Measurements from ENCODE around the gene DGCR2. TPM values are rescaled to one million over a fixed set of nuclear protein-coding genes. Genes with fewer than 3 reads are reported as not detected.

Gene DGCR2
- total and polyA plus RNA-seq, 2 experiments from 2014 or later, result 18.5 to 83.0 TPM

DNA sequence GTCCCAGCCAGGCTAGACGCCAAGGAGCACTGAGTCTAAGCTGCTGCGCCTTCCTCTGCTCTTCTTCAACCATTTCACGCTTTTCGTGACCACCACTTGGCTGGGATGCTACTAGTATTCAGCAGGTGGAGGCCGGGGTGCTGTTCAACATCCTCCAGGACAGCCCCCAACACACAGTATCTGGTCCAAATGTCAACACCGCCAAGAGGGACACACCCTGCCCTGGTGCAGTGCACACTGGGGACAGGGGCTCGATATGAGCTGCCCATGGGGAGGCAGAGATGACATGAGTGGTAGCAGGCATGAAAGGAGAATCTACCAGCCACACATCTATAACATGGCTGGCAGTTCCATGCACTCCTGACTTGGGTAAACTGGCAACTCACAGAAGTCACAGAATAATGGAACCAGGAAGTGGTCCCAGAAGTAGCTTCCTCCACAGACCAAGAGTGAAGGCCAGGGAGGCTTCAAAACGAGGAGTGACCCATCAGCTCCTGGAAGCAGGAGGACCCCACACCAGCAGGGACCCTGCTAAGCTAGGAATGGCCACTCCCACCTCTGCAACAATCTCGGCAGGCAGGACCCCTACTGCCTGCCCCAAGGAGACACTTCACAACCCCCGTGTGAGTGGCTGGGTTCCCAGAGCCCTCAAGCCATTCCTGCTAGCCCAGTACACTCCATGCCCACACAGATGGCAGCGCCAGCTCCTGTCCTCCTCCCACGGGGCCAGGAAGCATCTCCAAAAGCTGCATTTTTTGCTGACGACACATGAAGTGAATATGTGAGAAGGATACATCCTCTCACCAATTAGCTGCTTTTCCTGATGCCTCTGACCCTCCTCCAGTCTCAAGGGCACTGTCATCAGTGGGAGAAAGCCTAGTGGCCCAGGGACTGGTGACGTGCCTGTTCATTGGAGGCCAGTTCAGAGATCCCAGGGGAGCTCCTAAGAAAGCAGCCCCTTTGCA, 78.8 kb downstream of the DGCR2 start:
- Mint-ChIP-seq H3K27ac (no peak overlapping the region), H3K4me3 (no peak overlapping the region), H3K9me3 (no peaks in the 10 kb centered on the region), H3K4me1 (no peaks in the 10 kb centered on the region), H3K36me3 (ENCODE audit: low read depth) (peaks cover 37% of the 10 kb centered on the region), H3K27me3 (ENCODE audit: insufficient read depth, low read depth, poor library complexity) (peaks cover 5% of the 10 kb centered on the region)
- Histone ChIP-seq H3K36me3 (ENCODE audit: insufficient read depth) (peaks cover 20% of the 10 kb centered on the region), H3K27ac (ENCODE audit: low read depth) (no peak overlapping the region), H3K4me1 (ENCODE audit: insufficient read depth) (no peaks in the 10 kb centered on the region), H3K4me2 (no peak overlapping the region), H3K79me2 (replicated peaks; ENCODE audit: insufficient read depth) (no peaks in the 10 kb centered on the region), H4K20me1 (replicated peaks; ENCODE audit: insufficient read depth) (peaks cover 5% of the 10 kb centered on the region; the same call in 1 of the 2 replicates), H3F3A (replicated peaks; ENCODE audit: low read depth) (no peaks in the 10 kb centered on the region), H3K27me3 (ENCODE audit: insufficient read depth) (no peaks in the 10 kb centered on the region), H2AFZ (no peak overlapping the region), H3K4me3 (no peak overlapping the region), H3K9me2 (ENCODE audit: insufficient read depth) (no peaks in the 10 kb centered on the region)
- no peak for DNase-seq (ENCODE audit: low spot score)
- TF ChIP-seq, protein P1, sequence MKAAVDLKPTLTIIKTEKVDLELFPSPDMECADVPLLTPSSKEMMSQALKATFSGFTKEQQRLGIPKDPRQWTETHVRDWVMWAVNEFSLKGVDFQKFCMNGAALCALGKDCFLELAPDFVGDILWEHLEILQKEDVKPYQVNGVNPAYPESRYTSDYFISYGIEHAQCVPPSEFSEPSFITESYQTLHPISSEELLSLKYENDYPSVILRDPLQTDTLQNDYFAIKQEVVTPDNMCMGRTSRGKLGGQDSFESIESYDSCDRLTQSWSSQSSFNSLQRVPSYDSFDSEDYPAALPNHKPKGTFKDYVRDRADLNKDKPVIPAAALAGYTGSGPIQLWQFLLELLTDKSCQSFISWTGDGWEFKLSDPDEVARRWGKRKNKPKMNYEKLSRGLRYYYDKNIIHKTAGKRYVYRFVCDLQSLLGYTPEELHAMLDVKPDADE (IDR thresholded peaks at IDR 0.05), result no peak
- TF ChIP-seq STAT1 (IDR thresholded peaks at IDR 0.05; ENCODE audit: unreplicated experiment) (no peak), ZNF331 (CRISPR knock-in tag; IDR thresholded peaks at IDR 0.05; ENCODE audit: low read depth) (no peak), EZH2 (IDR thresholded peaks at IDR 0.05; ENCODE audit: low read depth, unreplicated experiment) (no peak), JUNB (IDR thresholded peaks at IDR 0.05; ENCODE audit: unreplicated experiment) (no peak), CREB1 (CRISPR knock-in tag; IDR thresholded peaks at IDR 0.05; ENCODE audit: low read depth) (no peak), POLR2AphosphoS5 (IDR thresholded peaks at IDR 0.05; ENCODE audit: low read depth) (no peak), EZH2phosphoT487 (IDR thresholded peaks at IDR 0.05; ENCODE audit: unreplicated experiment) (no peak), ZNF114 (CRISPR knock-in tag; IDR thresholded peaks at IDR 0.05) (no peak), NANOG (IDR thresholded peaks at IDR 0.05; ENCODE audit: borderline replicate concordance) (no peak)
- TF ChIP-seq, protein P2, sequence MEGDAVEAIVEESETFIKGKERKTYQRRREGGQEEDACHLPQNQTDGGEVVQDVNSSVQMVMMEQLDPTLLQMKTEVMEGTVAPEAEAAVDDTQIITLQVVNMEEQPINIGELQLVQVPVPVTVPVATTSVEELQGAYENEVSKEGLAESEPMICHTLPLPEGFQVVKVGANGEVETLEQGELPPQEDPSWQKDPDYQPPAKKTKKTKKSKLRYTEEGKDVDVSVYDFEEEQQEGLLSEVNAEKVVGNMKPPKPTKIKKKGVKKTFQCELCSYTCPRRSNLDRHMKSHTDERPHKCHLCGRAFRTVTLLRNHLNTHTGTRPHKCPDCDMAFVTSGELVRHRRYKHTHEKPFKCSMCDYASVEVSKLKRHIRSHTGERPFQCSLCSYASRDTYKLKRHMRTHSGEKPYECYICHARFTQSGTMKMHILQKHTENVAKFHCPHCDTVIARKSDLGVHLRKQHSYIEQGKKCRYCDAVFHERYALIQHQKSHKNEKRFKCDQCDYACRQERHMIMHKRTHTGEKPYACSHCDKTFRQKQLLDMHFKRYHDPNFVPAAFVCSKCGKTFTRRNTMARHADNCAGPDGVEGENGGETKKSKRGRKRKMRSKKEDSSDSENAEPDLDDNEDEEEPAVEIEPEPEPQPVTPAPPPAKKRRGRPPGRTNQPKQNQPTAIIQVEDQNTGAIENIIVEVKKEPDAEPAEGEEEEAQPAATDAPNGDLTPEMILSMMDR (conservative IDR thresholded peaks at IDR 0.05; ENCODE audit: low read depth in 2 of 2), result no peak
- TF ChIP-seq, protein P3, sequence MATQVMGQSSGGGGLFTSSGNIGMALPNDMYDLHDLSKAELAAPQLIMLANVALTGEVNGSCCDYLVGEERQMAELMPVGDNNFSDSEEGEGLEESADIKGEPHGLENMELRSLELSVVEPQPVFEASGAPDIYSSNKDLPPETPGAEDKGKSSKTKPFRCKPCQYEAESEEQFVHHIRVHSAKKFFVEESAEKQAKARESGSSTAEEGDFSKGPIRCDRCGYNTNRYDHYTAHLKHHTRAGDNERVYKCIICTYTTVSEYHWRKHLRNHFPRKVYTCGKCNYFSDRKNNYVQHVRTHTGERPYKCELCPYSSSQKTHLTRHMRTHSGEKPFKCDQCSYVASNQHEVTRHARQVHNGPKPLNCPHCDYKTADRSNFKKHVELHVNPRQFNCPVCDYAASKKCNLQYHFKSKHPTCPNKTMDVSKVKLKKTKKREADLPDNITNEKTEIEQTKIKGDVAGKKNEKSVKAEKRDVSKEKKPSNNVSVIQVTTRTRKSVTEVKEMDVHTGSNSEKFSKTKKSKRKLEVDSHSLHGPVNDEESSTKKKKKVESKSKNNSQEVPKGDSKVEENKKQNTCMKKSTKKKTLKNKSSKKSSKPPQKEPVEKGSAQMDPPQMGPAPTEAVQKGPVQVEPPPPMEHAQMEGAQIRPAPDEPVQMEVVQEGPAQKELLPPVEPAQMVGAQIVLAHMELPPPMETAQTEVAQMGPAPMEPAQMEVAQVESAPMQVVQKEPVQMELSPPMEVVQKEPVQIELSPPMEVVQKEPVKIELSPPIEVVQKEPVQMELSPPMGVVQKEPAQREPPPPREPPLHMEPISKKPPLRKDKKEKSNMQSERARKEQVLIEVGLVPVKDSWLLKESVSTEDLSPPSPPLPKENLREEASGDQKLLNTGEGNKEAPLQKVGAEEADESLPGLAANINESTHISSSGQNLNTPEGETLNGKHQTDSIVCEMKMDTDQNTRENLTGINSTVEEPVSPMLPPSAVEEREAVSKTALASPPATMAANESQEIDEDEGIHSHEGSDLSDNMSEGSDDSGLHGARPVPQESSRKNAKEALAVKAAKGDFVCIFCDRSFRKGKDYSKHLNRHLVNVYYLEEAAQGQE (IDR thresholded peaks at IDR 0.05; ENCODE audit: unreplicated experiment), result no peak
- TF ChIP-seq, protein P4, sequence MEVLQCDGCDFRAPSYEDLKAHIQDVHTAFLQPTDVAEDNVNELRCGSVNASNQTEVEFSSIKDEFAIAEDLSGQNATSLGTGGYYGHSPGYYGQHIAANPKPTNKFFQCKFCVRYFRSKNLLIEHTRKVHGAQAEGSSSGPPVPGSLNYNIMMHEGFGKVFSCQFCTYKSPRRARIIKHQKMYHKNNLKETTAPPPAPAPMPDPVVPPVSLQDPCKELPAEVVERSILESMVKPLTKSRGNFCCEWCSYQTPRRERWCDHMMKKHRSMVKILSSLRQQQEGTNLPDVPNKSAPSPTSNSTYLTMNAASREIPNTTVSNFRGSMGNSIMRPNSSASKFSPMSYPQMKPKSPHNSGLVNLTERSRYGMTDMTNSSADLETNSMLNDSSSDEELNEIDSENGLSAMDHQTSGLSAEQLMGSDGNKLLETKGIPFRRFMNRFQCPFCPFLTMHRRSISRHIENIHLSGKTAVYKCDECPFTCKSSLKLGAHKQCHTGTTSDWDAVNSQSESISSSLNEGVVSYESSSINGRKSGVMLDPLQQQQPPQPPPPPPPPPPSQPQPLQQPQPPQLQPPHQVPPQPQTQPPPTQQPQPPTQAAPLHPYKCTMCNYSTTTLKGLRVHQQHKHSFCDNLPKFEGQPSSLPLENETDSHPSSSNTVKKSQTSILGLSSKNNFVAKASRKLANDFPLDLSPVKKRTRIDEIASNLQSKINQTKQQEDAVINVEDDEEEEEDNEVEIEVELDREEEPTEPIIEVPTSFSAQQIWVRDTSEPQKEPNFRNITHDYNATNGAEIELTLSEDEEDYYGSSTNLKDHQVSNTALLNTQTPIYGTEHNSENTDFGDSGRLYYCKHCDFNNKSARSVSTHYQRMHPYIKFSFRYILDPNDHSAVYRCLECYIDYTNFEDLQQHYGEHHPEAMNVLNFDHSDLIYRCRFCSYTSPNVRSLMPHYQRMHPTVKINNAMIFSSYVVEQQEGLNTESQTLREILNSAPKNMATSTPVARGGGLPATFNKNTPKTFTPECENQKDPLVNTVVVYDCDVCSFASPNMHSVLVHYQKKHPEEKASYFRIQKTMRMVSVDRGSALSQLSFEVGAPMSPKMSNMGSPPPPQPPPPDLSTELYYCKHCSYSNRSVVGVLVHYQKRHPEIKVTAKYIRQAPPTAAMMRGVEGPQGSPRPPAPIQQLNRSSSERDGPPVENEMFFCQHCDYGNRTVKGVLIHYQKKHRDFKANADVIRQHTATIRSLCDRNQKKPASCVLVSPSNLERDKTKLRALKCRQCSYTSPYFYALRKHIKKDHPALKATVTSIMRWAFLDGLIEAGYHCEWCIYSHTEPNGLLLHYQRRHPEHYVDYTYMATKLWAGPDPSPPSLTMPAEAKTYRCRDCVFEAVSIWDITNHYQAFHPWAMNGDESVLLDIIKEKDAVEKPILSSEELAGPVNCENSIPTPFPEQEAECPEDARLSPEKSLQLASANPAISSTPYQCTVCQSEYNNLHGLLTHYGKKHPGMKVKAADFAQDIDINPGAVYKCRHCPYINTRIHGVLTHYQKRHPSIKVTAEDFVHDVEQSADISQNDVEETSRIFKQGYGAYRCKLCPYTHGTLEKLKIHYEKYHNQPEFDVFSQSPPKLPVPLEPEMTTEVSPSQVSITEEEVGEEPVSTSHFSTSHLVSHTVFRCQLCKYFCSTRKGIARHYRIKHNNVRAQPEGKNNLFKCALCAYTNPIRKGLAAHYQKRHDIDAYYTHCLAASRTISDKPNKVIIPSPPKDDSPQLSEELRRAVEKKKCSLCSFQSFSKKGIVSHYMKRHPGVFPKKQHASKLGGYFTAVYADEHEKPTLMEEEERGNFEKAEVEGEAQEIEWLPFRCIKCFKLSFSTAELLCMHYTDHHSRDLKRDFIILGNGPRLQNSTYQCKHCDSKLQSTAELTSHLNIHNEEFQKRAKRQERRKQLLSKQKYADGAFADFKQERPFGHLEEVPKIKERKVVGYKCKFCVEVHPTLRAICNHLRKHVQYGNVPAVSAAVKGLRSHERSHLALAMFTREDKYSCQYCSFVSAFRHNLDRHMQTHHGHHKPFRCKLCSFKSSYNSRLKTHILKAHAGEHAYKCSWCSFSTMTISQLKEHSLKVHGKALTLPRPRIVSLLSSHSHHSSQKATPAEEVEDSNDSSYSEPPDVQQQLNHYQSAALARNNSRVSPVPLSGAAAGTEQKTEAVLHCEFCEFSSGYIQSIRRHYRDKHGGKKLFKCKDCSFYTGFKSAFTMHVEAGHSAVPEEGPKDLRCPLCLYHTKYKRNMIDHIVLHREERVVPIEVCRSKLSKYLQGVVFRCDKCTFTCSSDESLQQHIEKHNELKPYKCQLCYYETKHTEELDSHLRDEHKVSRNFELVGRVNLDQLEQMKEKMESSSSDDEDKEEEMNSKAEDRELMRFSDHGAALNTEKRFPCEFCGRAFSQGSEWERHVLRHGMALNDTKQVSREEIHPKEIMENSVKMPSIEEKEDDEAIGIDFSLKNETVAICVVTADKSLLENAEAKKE (CRISPR knock-in tag; IDR thresholded peaks at IDR 0.05), result no peak
- no peak for ATAC-seq

Data from GM23338 (cell line).